ENCODE results near the gene HBG2. TPM values are rescaled to one million over a fixed set of nuclear protein-coding genes. Genes with fewer than 3 reads are reported as not detected.

The HBG2 gene
- total and polyA plus RNA-seq, 9 of the 15 experiments (the other 6 are each of a cell fraction or from before 2014, with no cell fraction given): 1,626 to 58,619 (median 10,515) TPM

DNA sequence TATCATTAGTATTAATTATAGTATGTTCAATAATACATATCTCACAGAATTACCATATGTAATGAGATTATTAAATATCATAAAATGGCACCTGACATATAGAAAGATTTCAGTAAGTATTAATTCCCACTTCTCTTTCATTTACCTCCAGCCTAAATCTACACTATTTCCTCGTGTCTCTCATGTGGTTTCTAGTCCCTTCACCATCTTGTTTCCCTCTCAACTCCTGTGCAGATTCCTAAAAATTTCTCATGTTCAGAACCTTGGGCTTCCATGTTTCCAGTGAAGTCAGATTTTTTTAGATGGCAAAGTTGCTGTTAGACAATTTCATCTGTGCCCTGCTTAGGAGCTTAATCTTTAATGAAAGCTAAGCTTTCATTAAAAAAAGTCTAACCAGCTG is 29.3 kb upstream of the HBG2 start:
- Histone ChIP-seq H3K27me3 (ENCODE audit: control insufficient read depth in 2 of 2, insufficient read depth in 2 of 2, low read length in 2 of 2) (no peaks in the 10 kb centered on the region), H4K20me1 (replicated peaks; ENCODE audit: control insufficient read depth, insufficient read depth, low read length) (no peaks in the 10 kb centered on the region), H3K4me2 (ENCODE audit: insufficient read depth, low read length) (peak overlapping the region; percentile 80), H3K4me1 (replicated peaks in 1 of 2; ENCODE audit: control insufficient read depth in 2 of 2, insufficient read depth in 2 of 2, low read length in 2 of 2) (peaks cover 29 to 88% of the 10 kb centered on the region in 2 experiments), H2AFZ (ENCODE audit: low read depth, low read length) (no peak overlapping the region), H3K9me1 (ENCODE audit: control insufficient read depth, insufficient read depth, low read length) (no peaks in the 10 kb centered on the region), H3K9ac (ENCODE audit: insufficient read depth in 1 of 2, low read depth in 2 of 2, low read length in 2 of 2) (peak overlapping the region in 1 of 2 experiments; percentile 41; a peak in 2 of 4 replicates), H3K36me3 (ENCODE audit: control insufficient read depth, insufficient read depth, low read length) (peaks cover 42% of the 10 kb centered on the region), H3K79me2 (ENCODE audit: control insufficient read depth, insufficient read depth, low read length) (peaks cover 90% of the 10 kb centered on the region), H3K9me3 (replicated peaks; ENCODE audit: control insufficient read depth, insufficient read depth, low read depth, low read length) (no peaks in the 10 kb centered on the region), H3K27ac (ENCODE audit: extremely low read depth, low read depth, low read length) (peak overlapping the region; percentile 77), H3K4me3 (no peak overlapping the region)
- no peak for ATAC-seq
- FAIRE-seq: no peak
- POLR2A ChIA-PET: interaction anchor here (1.2 to 6.4 kb wide), 4 partner anchors 15 to 44 kb away, joined by 3 to 40 read pairs (median 5); partner anchors contain the start of gene HBE1
- no peak for DNase-seq (ENCODE audit: extremely low read depth in 1 of 4, low spot score in 3 of 4)
- no TSS peak for BruUV-seq (replicated peaks)
- intact Hi-C loops (cut with micrococcal nuclease) (loop anchor here (10.0 kb wide), 2 partner anchors 221 to 311 kb away; partner anchors contain the start of genes TRIM6 and UBQLN3), in situ Hi-C loops (cut with MboI) (no loop called here)
- CTCF ChIA-PET (ENCODE audit: low intra/inter-chr PET ratio): no interaction called here
- WGBS (ENCODE audit: insufficient coverage, low coverage, missing lambda C conversion rate): 8% methylated on average over 1 of the region's 1 CpG
- TF ChIP-seq ID3 (CRISPR knock-in tag; IDR thresholded peaks at IDR 0.05): no peak
- no peak for TF ChIP-seq ID3 (tag; IDR thresholded peaks at IDR 0.05)
- no peak for TF ChIP-seq MCM2 (IDR thresholded peaks at IDR 0.05; ENCODE audit: low read depth)
- no peak for TF ChIP-seq HIVEP1 (CRISPR knock-in tag; IDR thresholded peaks at IDR 0.05)
- TF ChIP-seq HSF4 (CRISPR knock-in tag; IDR thresholded peaks at IDR 0.05; ENCODE audit: borderline replicate concordance): peak; percentile 17; the same call in 1 of the 2 replicates
- TF ChIP-seq, protein P1, sequence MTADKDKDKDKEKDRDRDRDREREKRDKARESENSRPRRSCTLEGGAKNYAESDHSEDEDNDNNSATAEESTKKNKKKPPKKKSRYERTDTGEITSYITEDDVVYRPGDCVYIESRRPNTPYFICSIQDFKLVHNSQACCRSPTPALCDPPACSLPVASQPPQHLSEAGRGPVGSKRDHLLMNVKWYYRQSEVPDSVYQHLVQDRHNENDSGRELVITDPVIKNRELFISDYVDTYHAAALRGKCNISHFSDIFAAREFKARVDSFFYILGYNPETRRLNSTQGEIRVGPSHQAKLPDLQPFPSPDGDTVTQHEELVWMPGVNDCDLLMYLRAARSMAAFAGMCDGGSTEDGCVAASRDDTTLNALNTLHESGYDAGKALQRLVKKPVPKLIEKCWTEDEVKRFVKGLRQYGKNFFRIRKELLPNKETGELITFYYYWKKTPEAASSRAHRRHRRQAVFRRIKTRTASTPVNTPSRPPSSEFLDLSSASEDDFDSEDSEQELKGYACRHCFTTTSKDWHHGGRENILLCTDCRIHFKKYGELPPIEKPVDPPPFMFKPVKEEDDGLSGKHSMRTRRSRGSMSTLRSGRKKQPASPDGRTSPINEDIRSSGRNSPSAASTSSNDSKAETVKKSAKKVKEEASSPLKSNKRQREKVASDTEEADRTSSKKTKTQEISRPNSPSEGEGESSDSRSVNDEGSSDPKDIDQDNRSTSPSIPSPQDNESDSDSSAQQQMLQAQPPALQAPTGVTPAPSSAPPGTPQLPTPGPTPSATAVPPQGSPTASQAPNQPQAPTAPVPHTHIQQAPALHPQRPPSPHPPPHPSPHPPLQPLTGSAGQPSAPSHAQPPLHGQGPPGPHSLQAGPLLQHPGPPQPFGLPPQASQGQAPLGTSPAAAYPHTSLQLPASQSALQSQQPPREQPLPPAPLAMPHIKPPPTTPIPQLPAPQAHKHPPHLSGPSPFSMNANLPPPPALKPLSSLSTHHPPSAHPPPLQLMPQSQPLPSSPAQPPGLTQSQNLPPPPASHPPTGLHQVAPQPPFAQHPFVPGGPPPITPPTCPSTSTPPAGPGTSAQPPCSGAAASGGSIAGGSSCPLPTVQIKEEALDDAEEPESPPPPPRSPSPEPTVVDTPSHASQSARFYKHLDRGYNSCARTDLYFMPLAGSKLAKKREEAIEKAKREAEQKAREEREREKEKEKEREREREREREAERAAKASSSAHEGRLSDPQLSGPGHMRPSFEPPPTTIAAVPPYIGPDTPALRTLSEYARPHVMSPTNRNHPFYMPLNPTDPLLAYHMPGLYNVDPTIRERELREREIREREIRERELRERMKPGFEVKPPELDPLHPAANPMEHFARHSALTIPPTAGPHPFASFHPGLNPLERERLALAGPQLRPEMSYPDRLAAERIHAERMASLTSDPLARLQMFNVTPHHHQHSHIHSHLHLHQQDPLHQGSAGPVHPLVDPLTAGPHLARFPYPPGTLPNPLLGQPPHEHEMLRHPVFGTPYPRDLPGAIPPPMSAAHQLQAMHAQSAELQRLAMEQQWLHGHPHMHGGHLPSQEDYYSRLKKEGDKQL (CRISPR knock-in tag; IDR thresholded peaks at IDR 0.05; ENCODE audit: borderline replicate concordance): no peak
